Naive thymus-derived CD4-positive, alpha-beta T cell (primary cell): ENCODE data around the gene KLHL14. TPM values are rescaled to one million over a fixed set of nuclear protein-coding genes. Genes with fewer than 3 reads are reported as not detected.

Experiments used
- ATAC-seq: fragments of 150-1000 bp; cut with Tn5 transposase; 2 replicates; pipeline ENCODE4 v1.10.0; 2021; ENCODE audit warnings: mild to moderate bottlenecking, moderate library complexity
- CTCF ChIA-PET: fragments of 350-600 bp; sonication (Branson Sonifier 250); formaldehyde crosslinking; loops from one replicate; lab custom pipeline; 2021; ENCODE audit warnings: antibody characterized with exemption; lab: Charles Lee
- POLR2A ChIA-PET: fragments of 350-600 bp; sonication (Branson Sonifier 250); formaldehyde crosslinking; loops from one replicate; lab custom pipeline; 2021; ENCODE audit warnings: antibody characterized with exemption, inconsistent platforms; lab: Charles Lee
- DNase-seq, 9 donors: peaks; one replicate each; pipeline versions ENCODE4 v3.0.0 to v3.0.0-alpha.2; 2020 to 2022; ENCODE audit warnings: mixed read lengths in 1 of 9
- H3K27ac ChIP-seq: one replicate; pipeline ENCODE4 v1.7.0; 2013; ENCODE audit warnings: mild to moderate bottlenecking, low read depth, low read length, moderate library complexity
- H3K27me3 ChIP-seq, 2 donors: one replicate each; pipeline ENCODE4 v1.7.0; 2013; ENCODE audit warnings: low read length in 2 of 2, mild to moderate bottlenecking in 2 of 2, moderate library complexity in 2 of 2; ENCODE audit not compliant: control insufficient read depth in 2 of 2, insufficient read depth in 2 of 2
- H3K36me3 ChIP-seq, 3 experiments: 1 replicate in 2 of 3; 2 replicates in 1 of 3; pipeline ENCODE4 v1.7.0; 2013; ENCODE audit warnings: low read length in 3 of 3, mild to moderate bottlenecking in 3 of 3, moderate library complexity in 1 of 3; ENCODE audit not compliant: insufficient read depth in 3 of 3, control insufficient read depth in 2 of 3
- H3K4me1 ChIP-seq, 2 donors: one replicate each; pipeline ENCODE4 v1.7.0; 2013; ENCODE audit warnings: low read length in 2 of 2, mild to moderate bottlenecking in 2 of 2, moderate library complexity in 1 of 2; ENCODE audit not compliant: control insufficient read depth in 2 of 2, insufficient read depth in 2 of 2
- H3K4me3 ChIP-seq: 2 replicates; pipeline ENCODE4 v1.7.0; 2013; ENCODE audit warnings: mild to moderate bottlenecking, low read length
- H3K9me3 ChIP-seq, 3 experiments: 1 replicate in 2 of 3; 2 replicates in 1 of 3; pipeline ENCODE4 v1.7.0; 2013; ENCODE audit warnings: low read length in 3 of 3; ENCODE audit not compliant: control insufficient read depth in 2 of 3
- H3K27ac Mint-ChIP-seq, 9 donors: one replicate each; pipeline ENCODE4 v1.8.0; 2020 to 2022; ENCODE audit warnings: mixed read lengths in 9 of 9, mild to moderate bottlenecking in 8 of 9, moderate library complexity in 5 of 9, inconsistent platforms in 2 of 9
- H3K27me3 Mint-ChIP-seq, 5 donors: one replicate each; pipeline ENCODE4 v1.8.0; 2021 to 2022; ENCODE audit warnings: mixed read lengths in 5 of 5, mild to moderate bottlenecking in 1 of 5
- H3K36me3 Mint-ChIP-seq, 5 donors: one replicate each; pipeline ENCODE4 v1.8.0; 2020 to 2022; ENCODE audit warnings: mixed read lengths in 5 of 5, mild to moderate bottlenecking in 3 of 5, inconsistent platforms in 1 of 5
- H3K4me1 Mint-ChIP-seq, 7 donors: one replicate each; pipeline ENCODE4 v1.8.0; 2020 to 2022; ENCODE audit warnings: mixed read lengths in 7 of 7, mild to moderate bottlenecking in 3 of 7, inconsistent platforms in 1 of 7
- H3K4me3 Mint-ChIP-seq, 10 donors: one replicate each; pipeline ENCODE4 v1.8.0; 2020 to 2022; ENCODE audit warnings: mild to moderate bottlenecking in 10 of 10, mixed read lengths in 10 of 10, moderate library complexity in 6 of 10, inconsistent platforms in 2 of 10
- H3K9me3 Mint-ChIP-seq, 11 donors: one replicate each; pipeline ENCODE4 v1.8.0; 2020 to 2022; ENCODE audit warnings: mixed read lengths in 11 of 11, mild to moderate bottlenecking in 4 of 11, inconsistent platforms in 1 of 11, moderate library complexity in 1 of 11
- intact Hi-C, 2 donors: fragments of 100-400 bp; cut with micrococcal nuclease; formaldehyde crosslinking; loops; one replicate each; pipeline ENCODE4 v1.15.1; 2023
- polyA plus RNA-seq, 2 donors: library from polyadenylated mRNA; unstranded; fragments of 300-500 nt; fragmentation: Illumina TruSeq; gene quantifications; one replicate each; pipeline ENCODE4 v1.2.3, GENCODE V29; 2021
- total RNA-seq, 6 experiments: library from RNA in 5 of 6; stranded (reverse) in 5 of 6; gene quantifications; 1 replicate in 5 of 6; 2 replicates in 1 of 6; pipeline ENCODE4 v1.2.3 and lab custom pipeline; 2021 to 2026

KLHL14 gene
- total and polyA plus RNA-seq, 7 experiments from 2014 or later, result 0.08 to 0.59 (median 0.29) TPM; not detected in 4

GRCh38 chr18:32764611-32765244, 8.1 kb downstream of the KLHL14 start:
- H3K4me1 Mint-ChIP-seq, result peaks cover 0 to 5% (median 0%) of the 10 kb centered on the region in 7 donors
- intact Hi-C loops, result no loop called here

GRCh38 chr18:32763293-32763692, 9.5 kb downstream of the KLHL14 start:
- Histone ChIP-seq H3K4me1 (no peaks in the 10 kb centered on the region), H3K36me3 (no peaks in the 10 kb centered on the region), H3K9me3 (no peaks in the 10 kb centered on the region), H3K27me3 (no peaks in the 10 kb centered on the region), H3K27ac (no peak overlapping the region), H3K4me3 (no peak overlapping the region)
- ATAC-seq, result no peak
- Mint-ChIP-seq H3K36me3 (no peaks in the 10 kb centered on the region), H3K4me1 (peaks cover 0 to 5% (median 0%) of the 10 kb centered on the region in 7 donors), H3K27ac (no peak overlapping the region), H3K27me3 (peaks cover 5 to 15% (median 8%) of the 10 kb centered on the region in 5 donors), H3K4me3 (no peak overlapping the region), H3K9me3 (no peaks in the 10 kb centered on the region)
- intact Hi-C loops, result no loop called here
- CTCF ChIA-PET, result no interaction called here
- POLR2A ChIA-PET, result no interaction called here
- DNase-seq, result no peak

More at GRCh38 chr18:32764611-32765244, 8.1 kb downstream of the KLHL14 start:
- CTCF ChIA-PET, result no interaction called here
- Histone ChIP-seq H3K9me3 (no peaks in the 10 kb centered on the region), H3K36me3 (no peaks in the 10 kb centered on the region), H3K27ac (no peak overlapping the region), H3K4me1 (no peaks in the 10 kb centered on the region), H3K4me3 (no peak overlapping the region), H3K27me3 (no peaks in the 10 kb centered on the region)
- Mint-ChIP-seq H3K9me3 (no peaks in the 10 kb centered on the region), H3K36me3 (no peaks in the 10 kb centered on the region), H3K27ac (no peak overlapping the region), H3K4me3 (no peak overlapping the region), H3K27me3 (peaks cover 18 to 23% (median 21%) of the 10 kb centered on the region in 5 donors)
- no peak for ATAC-seq
- POLR2A ChIA-PET, result no interaction called here
- no peak for DNase-seq

GRCh38 chr18:32761231-32761630, 11.6 kb downstream of the KLHL14 start:
- Histone ChIP-seq H3K9me3 (no peaks in the 10 kb centered on the region), H3K36me3 (no peaks in the 10 kb centered on the region), H3K27me3 (no peaks in the 10 kb centered on the region), H3K27ac (no peak overlapping the region), H3K4me1 (no peaks in the 10 kb centered on the region), H3K4me3 (no peak overlapping the region)
- ChIA-PET POLR2A (no interaction called here), CTCF (no interaction called here)
- Mint-ChIP-seq H3K4me3 (no peak overlapping the region), H3K27me3 (peaks cover 0 to 12% (median under 1%) of the 10 kb centered on the region in 5 donors), H3K36me3 (no peaks in the 10 kb centered on the region), H3K27ac (no peak overlapping the region), H3K9me3 (no peaks in the 10 kb centered on the region), H3K4me1 (peaks cover 0 to 5% (median 0%) of the 10 kb centered on the region in 7 donors)
- intact Hi-C loops, result no loop called here
- no peak for ATAC-seq
- DNase-seq, result no peak

GRCh38 chr18:32760391-32760790, 12.4 kb downstream of the KLHL14 start:
- Mint-ChIP-seq H3K4me1 (peaks cover 0 to 5% (median 0%) of the 10 kb centered on the region in 7 donors), H3K4me3 (no peak overlapping the region), H3K36me3 (no peaks in the 10 kb centered on the region), H3K27me3 (peaks cover 0 to 12% (median 0%) of the 10 kb centered on the region in 5 donors), H3K27ac (no peak overlapping the region), H3K9me3 (peaks cover 0 to 2% (median 0%) of the 10 kb centered on the region in 11 donors)
- Histone ChIP-seq H3K4me3 (no peak overlapping the region), H3K27me3 (no peaks in the 10 kb centered on the region), H3K36me3 (no peaks in the 10 kb centered on the region), H3K27ac (no peak overlapping the region), H3K9me3 (no peaks in the 10 kb centered on the region), H3K4me1 (no peaks in the 10 kb centered on the region)
- DNase-seq (no peak), ATAC-seq (peak; percentile 60)
- POLR2A ChIA-PET, result no interaction called here
- CTCF ChIA-PET, result no interaction called here
- intact Hi-C loops, result no loop called here

- H3K36me3 Mint-ChIP-seq, result no peaks in the 10 kb centered on the region
- H3K4me1 ChIP-seq, result no peaks in the 10 kb centered on the region
- peaks cover 0 to 16% (median 4%) of the 10 kb centered on the region in 5 donors for H3K27me3 Mint-ChIP-seq
- no peaks in the 10 kb centered on the region for H3K27me3 ChIP-seq
- H3K9me3 ChIP-seq, result no peaks in the 10 kb centered on the region
- no peak overlapping the region for H3K27ac Mint-ChIP-seq
- POLR2A ChIA-PET, result no interaction called here
- H3K9me3 Mint-ChIP-seq, result peaks cover 0 to 2% (median 0%) of the 10 kb centered on the region in 11 donors
- no peak overlapping the region for H3K27ac ChIP-seq
- intact Hi-C loops, result no loop called here
- ATAC-seq (no peak), DNase-seq (no peak)
- H3K4me3 ChIP-seq, result no peak overlapping the region
- H3K36me3 ChIP-seq, result no peaks in the 10 kb centered on the region
- H3K4me1 Mint-ChIP-seq, result peaks cover 0 to 5% (median 0%) of the 10 kb centered on the region in 7 donors
- CTCF ChIA-PET, result interaction anchor here (0.5 kb wide), 1 partner anchor 42 kb away, joined by 3 read pairs; no protein-coding TSS in a partner anchor
- H3K4me3 Mint-ChIP-seq, result no peak overlapping the region
Observed at GRCh38 chr18:32759611-32760167, 13.1 kb downstream of the KLHL14 start.

GRCh38 chr18:32754508-32755263, 18.1 kb downstream of the KLHL14 start:
- Histone ChIP-seq H3K27ac (no peak overlapping the region), H3K27me3 (no peaks in the 10 kb centered on the region), H3K4me1 (no peaks in the 10 kb centered on the region), H3K9me3 (no peaks in the 10 kb centered on the region), H3K36me3 (no peaks in the 10 kb centered on the region), H3K4me3 (no peak overlapping the region)
- no peak for DNase-seq
- ATAC-seq, result no peak
- ChIA-PET CTCF (no interaction called here), POLR2A (no interaction called here)
- H3K27ac Mint-ChIP-seq, result no peak overlapping the region
- H3K27me3 Mint-ChIP-seq, result peaks cover 0 to 29% (median 12%) of the 10 kb centered on the region in 5 donors
- peaks cover 0 to 7% (median 0%) of the 10 kb centered on the region in 11 donors for H3K9me3 Mint-ChIP-seq
- H3K4me3 Mint-ChIP-seq, result no peak overlapping the region
- no peaks in the 10 kb centered on the region for H3K36me3 Mint-ChIP-seq
- no peaks in the 10 kb centered on the region for H3K4me1 Mint-ChIP-seq
- intact Hi-C loops, result no loop called here
